Right forelimb (tissue), 1 donor: ENCODE measurements around the gene IL6ST.
"Not testable (repeated sequence)": the region's sequence is repeated elsewhere in the genome, so short reads cannot be mapped to it uniquely, and the experiment has no call there.

ENCODE experiments used
- DNase-seq: peaks from one replicate; pipeline ENCODE4 v3.0.0-alpha.2; 2018

IL6ST gene

GRCh38 chr5:56003679-56004078 is 8.9 kb upstream of the IL6ST start:
- DNase-seq = no peak

- no peak for DNase-seq
Measured at GRCh38 chr5:56003179-56003578, 8.4 kb upstream of the IL6ST start.

GRCh38 chr5:56002303-56002702 is 7.5 kb upstream of the IL6ST start:
- DNase-seq = no peak

GRCh38 chr5:56000221-56000620 is 5.5 kb upstream of the IL6ST start:
- not testable (repeated sequence) for DNase-seq

GRCh38 chr5:55998966-55999365 is 4.2 kb upstream of the IL6ST start:
- no peak for DNase-seq

GRCh38 chr5:55997742-55998351 is 3.1 kb upstream of the IL6ST start:
- DNase-seq = no peak

GRCh38 chr5:55994998-55995914 is 493 bp upstream of the IL6ST start:
- peak; percentile 98 for DNase-seq

- DNase-seq = no peak
Measured at GRCh38 chr5:55993731-55994494, 850 bp downstream of the IL6ST start.

- DNase-seq = no peak
Measured at GRCh38 chr5:55993013-55993412, 1.8 kb downstream of the IL6ST start.

GRCh38 chr5:55991768-55992486 is 2.8 kb downstream of the IL6ST start:
- DNase-seq = no peak

- not testable (repeated sequence) for DNase-seq
Measured at GRCh38 chr5:55990895-55991294, 3.9 kb downstream of the IL6ST start.

GRCh38 chr5:55989860-55990259 is 4.9 kb downstream of the IL6ST start:
- DNase-seq = no peak

GRCh38 chr5:55988979-55989638 is 5.7 kb downstream of the IL6ST start:
- no peak for DNase-seq

GRCh38 chr5:55988428-55988827 is 6.3 kb downstream of the IL6ST start:
- not testable (repeated sequence) for DNase-seq

- no peak for DNase-seq
Measured at GRCh38 chr5:55986931-55987330, 7.8 kb downstream of the IL6ST start.

GRCh38 chr5:55985181-55985580 is 9.6 kb downstream of the IL6ST start:
- DNase-seq = no peak

GRCh38 chr5:55983986-55984385 is 10.8 kb downstream of the IL6ST start:
- no peak for DNase-seq

- DNase-seq = no peak
Measured at GRCh38 chr5:55982957-55983381, 11.8 kb downstream of the IL6ST start.

GRCh38 chr5:55973296-55973695 is 21.5 kb downstream of the IL6ST start:
- no peak for DNase-seq

- DNase-seq = no peak
Measured at GRCh38 chr5:55969956-55970355, 24.8 kb downstream of the IL6ST start.

GRCh38 chr5:55966284-55966683 is 28.5 kb downstream of the IL6ST start:
- no peak for DNase-seq

GRCh38 chr5:55965525-55965924 is 29.2 kb downstream of the IL6ST start:
- DNase-seq = no peak
